ENCODE results near the gene SRL.
"Not testable (repeated sequence)": the region's sequence is repeated elsewhere in the genome, so short reads cannot be mapped to it uniquely, and the experiment has no call there.

Gene SRL

DNA sequence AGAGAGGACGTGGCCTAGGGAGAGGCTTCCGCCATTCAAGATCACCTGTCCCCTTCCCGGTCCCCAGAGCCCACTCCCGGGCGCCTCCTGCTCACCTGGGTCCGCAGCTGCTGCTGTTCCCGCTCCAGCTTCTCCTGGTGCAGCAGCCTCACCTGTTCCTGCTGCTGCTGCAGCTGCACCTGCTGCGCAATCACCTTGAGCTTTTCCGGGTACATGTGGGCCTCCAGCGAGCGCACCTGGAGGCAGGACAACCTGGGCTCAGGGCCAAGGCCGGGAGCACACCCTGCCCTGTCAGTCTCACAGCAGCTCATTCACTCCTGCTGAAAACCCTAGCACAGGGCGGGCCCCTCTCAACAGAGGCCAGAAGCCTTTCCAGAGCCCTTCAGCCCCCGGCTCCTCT is 18.5 kb upstream of the SRL start:
- DNase-seq, result no peak

DNA sequence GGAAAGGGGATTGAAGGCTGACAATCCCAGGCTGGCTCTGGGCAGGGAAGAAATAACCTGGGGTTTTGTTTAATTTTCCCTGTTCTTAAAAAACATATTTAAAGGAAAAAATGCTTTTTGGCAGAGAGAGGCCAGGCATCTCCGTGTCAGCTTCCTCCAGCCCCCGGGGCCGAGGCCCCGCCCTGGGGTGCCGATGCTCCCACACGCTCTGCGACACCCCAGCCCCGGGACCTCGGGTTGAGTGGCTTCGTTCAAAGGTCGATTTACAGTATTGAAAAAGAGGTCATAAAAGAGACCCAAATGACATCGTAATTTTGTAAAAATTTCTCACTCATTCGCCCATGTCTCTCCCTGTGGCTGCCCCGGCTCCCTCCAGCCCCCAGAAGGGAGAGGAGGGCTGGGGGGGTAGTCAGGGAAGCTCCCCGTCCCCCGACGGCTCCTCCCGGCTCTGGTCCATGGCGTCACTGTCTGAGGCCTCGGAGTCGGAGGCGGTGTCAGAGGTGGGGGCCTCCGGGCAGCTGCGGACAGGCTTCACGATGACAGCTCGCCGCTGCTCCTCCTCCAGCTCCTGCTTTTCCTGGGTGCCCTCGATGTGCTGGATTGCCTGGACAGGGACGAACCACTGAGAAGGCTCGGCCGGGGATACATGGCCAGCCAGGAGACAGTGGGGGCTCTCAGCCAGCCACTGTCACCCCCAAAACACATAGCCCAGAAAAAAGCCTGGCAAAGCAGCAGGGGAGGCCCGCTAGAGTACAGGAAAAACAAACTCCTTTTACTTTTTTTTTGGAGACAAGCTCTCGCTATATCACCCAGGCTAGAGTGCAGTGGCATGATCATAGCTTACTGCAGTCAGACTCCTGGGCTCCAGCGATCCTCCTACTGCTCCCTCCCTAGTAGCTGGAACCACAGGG is 16.0 kb upstream of the SRL start:
- no peak for DNase-seq

DNA sequence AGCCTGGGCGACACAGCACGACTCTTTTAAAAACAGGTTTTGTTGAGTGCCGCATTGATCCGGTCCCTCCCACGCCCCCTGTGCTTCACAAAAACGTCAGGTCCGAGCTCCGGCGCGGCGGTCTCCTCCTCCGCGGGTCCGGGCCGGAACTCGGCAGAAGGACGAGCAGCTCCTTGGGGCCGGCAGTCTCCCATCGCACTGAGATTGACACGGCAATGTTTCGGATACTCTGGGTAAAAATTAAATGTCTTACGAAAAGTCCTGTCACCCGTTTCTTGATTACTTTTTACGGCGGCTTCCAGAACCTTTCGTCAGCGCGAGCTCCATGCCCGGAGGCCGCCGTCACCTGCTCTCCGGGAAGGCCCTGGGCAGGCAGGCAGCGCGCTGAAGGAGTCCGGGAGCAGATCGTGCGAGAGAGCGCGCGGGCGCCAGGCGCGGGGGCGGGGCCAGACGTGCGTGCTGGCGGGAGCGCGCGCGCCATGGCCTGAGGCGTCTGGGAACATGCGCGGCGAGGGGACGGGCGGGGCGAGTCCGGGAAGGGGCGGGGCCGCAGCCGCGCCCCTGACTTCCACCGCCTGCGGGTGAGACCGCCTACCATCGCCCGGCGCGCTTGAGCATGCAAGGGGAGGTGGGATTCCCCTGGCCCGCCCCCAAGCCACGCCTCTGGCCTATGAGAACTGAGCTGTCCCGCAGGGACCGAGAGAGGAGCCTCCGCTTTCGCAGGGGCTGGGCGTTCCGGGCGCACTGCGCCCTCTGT is 11.7 kb upstream of the SRL start:
- peak; percentile 99 to 100 (median 99) for DNase-seq

DNA sequence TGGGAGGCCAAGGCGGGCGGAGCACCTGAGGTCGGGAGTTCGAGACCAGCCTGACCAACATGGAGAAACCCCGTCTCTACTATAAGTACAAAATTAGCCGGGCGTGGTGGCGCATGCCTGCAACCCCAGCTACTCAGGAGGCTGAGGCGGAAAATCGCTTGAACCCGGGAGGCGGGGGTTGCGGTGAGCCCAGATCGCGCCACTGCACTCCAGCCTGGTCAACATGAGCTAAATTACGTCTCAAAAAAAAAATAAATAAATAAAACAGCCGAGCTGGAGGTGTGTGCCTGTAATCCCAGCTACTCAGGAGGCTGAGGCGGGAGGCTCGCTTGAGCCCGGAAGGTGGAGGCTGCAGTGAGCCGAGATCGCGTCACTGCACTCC is 11.1 kb upstream of the SRL start:
- not testable (repeated sequence) for DNase-seq

DNA sequence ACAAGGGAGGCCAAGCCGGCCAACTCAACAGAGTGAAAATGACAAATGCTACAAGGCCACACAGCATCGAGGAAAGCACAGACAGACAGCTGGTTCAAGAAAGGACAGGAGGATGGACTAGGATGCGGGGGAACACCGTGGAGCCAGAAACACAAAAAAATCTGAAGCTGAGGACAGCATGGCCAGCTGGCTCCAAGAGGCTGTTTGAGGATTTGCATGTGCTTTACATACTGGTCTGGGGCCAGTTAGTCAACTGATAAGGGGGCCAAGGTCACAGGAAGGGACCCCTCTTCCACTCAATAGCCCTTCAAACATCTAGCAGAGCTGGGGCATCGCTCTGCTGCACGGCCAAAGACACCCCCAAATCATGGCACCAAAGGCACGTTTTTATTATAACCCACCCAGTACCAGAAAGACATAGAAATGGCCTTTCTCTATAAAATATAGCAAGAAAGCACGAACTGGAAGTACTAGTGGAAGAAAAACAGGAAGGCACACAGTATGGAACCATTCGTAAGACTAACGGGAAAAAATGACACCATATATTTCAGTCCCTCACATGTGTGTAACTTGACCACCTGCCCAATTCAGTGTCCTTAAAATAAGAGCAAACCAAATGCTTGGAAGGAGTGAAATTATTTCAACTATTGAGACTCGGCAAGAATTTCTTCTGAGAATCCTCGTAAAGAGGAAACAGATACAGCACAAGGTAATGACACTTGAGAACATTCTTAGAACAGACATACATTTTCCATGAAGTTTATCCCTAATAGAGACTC is 7.8 kb upstream of the SRL start:
- DNase-seq, result no peak

DNA sequence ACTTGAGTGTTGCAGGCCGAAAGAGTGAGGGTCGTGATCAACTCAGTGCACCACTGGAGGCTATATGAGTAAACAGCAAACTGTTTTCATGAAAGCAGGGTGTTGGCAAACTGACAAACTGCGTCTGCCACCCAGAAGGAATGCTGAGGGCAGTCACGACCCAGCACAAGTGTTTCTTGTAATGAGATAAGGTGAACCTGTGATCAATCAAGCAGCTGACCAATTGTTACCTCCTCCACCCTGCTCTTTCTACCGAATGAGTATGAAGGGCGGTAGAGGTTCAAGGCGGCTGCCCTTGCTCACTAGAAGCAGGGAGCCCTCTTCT is 5.5 kb upstream of the SRL start:
- no peak for DNase-seq

DNA sequence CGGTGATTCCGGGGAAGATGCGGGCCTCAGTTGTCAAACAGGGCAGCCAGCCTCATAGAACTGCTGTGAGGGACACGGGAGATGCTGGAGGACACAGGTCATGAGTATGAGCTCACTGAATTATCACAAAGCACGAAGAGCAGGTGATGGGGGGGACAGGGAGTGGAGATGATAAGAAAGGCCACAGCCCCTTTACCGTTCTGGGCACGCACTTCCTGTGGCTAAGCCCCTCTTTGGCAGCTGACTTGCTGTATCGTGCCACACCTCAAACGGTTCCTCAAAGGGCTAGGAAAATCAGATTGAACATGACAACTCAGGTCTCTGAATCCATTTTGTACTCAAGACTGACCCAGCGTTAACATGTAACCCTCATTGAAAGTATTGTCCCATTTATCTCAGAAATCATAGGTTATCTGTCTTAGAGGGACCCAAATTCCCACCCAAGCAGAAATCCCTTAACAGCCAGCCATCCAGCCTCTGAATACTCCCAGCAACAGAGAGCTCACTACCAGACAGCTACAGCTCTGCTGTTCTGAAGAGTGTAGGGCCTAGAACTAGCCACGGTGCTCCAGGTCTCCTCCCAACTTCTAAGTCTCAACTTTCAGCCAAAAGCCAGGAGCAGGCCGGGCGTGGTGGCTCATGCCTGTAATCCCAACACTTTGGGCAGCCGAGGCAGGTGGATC is 5.0 kb upstream of the SRL start:
- DNase-seq, result no peak

DNA sequence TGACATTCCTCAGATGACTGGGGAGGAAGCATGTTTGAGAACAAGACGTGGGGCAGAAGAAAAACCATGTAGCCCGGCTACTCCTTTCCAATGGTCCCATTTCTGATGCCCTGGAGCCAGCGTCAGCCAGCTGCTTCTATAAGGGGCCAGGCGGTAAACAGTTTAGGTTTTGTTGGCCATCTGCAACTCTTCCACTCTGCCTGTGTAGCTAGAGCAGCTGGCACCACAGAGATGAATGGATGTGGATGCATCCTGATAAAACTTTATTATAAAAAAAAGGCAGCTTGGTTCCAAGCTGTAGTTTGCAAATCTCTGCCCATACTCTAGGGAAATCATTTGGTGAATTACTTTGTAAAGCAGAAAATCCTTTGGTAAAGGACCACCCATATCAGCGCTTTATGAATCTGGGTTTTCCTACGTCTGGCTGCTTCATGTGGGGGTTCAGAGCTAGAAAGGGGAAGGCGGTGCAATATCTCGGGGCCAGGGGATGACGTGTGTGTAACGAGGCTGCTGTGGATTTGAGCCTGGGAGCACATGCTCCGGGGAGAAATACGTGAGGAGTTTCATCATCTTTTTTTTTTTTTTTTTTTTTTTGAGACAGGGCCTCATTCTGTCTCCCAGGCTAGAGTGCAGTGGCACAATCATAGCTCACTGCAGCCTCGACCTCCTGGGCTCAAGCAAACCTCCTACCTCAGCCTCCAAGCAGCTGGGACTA is 3.4 kb upstream of the SRL start:
- no peak for DNase-seq

DNA sequence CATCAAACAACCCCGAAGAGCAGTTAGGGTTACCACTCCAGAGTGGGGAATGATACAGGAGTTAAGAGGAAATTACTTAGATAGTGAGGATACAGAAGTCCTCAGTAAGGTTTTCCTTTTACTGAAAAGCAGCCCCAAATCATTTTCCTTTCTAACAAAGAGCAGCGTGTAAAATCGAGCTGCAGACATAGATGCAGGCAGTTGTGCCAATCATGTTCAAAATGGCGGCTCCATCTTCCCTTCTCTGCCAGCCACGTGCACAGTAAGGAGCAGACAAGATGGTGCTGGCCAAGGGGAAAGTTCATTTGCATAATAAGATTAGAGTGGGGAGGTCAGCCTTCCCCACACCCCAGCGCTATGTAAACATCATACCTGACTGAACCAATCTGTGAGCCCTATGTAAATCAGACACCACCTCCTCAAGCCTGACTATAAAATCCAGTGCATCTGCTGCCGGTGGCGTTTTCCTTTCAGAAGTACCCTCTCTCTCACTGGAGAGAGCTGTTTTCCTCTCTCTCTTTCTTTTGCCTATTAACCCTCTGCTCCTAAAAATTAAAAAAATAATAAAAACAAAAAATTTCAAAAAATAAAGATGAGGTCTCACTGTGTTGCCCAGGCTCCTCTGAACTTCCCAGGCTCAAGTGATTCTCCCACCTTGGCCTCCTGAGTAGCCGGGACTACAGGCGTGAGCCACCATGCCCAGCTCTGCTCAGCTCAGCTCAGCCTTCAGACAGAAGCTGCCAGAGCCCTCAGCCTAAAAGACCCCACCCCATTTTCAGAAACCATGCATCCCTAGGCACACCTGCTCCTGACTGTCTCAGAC is 2.6 kb upstream of the SRL start:
- no peak for DNase-seq

DNA sequence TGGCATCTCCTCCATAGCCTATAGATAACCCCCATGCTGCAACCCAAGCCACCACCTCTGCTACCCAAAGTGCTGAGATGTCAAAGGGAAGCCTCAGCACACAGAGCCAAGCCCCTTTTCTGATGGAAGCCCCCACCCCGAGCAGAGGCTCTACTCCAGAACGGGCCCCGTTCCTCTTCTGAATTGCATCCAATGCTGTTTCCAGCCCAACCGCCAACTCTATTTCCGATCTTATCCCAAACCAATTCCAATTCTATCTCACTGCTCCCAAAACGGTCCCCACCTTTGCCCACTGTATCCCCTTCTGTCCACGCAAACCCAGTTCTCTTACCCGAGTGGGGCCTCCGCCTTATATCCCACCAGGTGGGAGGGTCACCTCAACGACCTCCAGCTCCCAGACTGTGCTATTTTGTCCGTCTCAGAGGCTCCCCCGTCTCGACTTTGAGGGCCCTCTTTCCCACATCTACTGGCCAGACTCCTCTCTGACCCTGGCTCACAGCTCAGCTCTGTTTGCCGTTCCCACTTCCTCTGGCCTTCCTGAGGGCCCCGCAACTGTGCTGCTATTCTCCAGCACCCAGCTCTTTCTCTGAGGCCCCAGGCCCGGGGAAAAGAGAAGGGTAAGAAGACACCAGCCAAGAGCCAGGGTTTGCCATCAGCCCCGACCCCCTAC is 487 bp downstream of the SRL start:
- DNase-seq, result no peak

DNA sequence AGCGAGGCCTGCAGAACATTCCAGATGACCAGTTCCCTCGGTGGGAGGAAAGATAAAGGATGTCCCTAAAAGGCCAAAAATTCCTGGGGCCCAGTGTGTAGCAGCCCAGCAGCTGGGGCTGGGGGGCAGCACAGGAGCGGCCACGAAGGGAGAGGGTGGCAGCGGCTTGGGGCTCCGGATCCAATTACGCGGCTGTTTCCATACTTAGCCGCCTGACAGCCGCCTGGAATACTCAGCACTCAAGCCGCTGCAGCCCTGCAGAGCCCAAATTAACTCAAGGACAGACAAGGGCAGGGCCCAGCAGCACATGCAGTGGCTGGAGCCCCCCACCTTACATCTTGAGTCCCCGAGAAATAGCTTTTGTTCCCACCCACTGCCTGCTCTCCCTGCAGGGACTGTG is 1.3 kb downstream of the SRL start:
- DNase-seq, result no peak

DNA sequence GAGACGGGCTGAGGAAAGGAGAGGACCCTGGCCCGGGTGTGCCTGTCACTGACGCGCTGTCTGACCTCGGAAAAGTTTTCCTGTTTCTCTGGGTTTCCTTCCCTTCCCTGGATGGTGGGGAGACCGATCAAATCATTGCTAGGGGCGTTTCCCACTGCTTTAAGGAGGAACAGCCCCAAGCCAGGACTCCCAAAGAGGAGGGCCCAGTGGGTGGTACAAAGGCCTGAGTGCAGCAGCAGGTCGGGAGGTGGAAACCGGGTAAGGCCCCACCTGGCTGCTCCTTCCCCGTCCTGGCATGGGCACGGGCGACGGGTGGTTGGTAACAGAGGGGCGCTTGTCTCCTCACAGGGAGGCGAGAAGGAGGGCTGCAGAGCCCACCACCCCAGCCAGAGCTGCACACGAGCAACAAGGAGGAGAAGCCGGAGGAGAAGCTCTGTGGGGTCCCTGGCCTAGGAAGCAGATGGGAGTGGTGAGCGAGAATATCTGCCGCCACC is 2.2 kb downstream of the SRL start:
- no peak for DNase-seq

DNA sequence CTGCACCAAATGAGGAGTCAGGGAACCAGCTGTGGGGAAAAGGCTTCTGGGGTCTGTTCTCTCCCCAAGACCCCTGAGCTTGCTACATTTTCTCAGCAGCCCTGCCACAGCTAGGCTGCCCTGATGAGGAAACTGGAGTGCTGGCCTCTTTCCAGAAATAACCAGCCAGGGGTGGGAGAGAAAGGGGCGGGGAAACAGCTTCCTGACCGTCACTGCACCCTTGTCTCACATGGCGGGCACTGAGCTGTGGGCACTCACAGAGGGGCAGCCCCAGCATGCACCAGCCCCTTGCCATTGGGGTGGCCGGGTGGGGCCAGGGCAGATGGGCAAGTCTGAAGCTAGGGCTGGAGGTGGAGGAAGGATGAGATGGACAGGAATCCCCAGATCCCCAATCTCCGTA is 2.9 kb downstream of the SRL start:
- DNase-seq, result no peak

DNA sequence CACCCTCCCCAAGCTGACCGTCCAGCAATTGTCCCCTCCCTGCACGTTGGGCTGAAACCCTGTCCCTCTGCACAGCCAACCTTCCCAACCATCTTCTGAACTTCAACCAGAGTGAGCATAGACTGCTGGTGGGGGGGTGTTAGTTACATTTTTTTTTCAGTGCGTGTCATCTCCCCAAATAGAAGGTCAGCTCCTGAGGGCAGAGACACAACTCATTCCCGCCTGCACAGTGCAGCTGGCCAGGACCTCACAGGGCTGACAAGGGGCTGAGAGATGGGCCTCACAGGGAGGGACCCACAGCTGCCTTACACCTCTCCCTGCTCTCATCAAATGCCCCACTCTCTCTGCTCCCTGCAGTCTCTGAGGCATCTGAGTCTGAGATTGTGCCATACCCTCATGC is 8.4 kb downstream of the SRL start:
- no peak for DNase-seq

DNA sequence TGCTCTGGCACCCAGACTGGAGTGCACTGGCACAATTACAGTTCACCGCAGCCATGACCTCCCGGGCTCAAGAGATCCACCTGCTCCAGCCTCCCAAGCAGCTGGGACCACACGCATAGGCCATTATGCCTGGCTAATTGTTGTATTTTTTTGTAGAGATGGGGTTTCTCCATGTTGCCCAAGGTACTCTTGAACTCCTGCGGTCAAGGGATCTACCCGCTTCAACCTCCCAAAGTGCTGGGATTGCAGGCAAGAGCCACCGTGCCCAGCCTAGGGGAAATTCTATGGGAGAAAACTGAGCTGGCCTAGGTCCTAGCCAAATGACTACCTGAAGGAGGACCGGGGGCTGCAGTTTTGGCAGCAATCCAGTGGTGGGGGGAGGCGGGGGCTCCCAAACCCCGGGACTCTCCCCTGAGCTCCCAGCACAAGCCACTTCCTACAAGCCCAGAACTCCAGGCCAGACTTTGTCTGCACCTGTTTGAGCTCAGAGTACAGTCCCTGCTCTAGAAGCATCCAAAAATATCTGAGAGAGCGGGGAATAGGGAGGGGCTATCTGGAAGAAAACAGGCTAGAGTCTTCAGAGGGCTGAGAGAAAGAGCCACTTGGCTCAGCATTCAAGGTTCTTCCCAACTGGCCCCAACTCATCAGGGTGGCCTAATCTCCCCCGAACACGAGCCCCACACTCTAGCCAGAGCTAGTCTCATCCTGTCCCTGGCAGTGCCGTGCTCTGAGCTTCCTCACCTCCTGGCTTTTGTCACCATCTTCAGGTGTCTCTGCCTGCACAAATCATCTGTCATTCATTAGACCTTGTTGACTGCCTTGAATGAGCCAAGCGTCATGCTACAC is 9.1 kb downstream of the SRL start:
- DNase-seq, result no peak

DNA sequence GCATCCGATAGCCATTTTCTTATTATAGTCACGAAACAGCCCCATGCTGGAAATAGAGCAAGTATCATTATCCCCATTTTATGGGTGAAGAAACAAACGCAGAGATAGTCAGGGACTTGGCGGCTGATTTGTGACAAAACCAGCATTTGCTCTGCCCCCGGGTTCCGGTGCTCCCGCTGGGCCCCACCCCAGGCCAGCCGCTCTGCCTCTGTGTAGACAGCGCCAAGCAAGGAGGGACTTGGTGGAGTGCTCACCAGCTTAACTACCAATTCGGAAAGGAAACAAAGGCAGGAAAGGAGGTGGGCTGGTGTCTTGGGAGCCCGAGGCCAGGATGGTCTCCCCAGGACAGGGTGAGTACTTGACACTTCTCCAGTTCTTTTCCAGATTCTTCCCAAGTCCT is 10.0 kb downstream of the SRL start:
- no peak for DNase-seq

DNA sequence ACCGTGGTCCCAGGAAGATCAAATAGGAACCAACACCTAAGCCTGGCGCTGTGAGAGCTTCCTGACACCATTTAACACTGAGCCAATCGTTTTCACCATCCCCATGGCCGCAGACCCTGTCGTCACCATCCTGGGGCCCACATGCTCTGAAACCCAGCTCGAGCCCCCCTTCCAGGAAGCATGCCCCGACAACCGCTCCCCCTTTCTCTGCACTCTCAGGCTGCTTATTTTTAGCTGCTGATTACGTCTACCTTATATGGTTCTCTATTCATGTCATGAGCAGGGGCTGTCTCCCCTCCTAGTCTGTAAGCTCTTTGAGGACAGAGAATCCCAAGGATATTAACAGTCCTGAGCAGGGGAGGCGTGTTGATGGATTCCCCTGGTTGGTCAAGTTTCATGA is 10.5 kb downstream of the SRL start:
- no peak for DNase-seq

DNA sequence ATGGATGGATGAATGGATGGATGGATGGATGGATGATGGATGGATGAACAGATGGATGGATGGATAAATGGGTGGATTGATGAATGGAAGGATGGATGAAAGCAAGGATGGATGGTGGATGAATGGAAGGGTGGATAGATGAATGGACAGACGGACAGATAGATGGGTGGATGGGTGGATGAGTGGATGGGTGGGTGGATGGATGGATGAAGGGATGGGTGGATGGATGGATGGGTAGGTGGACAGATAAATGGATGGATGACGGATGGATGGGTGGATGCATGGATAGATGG is 14.9 kb downstream of the SRL start:
- no peak for DNase-seq

DNA sequence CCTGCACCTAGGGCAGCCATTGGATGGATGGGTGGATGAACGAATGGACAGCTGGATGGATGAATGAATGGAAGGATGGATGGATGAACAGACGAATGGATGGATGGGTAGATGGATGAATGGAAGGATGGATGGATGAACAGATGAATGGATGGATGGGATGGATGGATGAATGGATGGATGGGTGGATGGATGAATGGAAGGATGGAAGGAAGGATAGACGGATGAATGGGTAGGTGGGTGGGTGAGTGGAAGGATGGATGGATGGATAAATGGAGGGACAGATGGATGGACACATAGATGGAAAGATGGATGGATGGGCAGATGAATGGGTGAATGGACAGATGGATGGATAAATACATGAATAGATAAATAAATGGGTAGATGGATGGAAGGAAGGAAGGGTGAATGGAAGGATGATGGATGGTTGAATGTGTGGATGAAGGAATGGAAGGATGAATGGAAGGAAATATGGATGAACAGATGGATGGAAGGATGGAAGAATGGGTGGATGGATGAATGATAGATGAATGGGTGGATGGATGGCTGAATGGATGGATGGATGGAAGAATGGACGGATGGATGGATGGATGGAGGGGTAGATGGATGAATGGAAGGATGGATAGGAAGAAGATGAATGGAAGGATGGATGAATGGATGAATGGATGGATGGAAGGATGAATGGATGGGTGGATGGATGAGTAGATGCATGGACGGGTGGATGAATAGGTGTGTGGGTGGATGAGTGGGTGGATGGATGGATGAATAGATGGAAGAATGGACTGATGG is 15.4 kb downstream of the SRL start:
- DNase-seq, result no peak
